ENCODE measurements around the gene PDAP1.

Gene PDAP1

DNA sequence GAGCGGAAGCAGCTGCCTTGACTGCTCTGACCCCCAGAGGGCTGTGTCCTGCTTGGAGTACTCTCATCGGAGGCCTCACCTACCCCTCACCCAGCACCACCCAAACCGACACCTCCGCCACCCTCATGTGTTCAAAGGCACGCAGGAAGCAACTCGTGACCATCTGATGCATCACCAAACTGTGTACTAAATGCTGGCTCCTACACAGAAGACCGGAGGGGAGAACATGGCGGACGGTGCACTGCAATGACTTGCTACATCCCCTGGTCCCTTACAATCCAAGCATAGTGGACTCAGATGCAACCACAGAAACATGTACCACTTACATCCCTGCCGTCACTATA is 3.4 kb downstream of the PDAP1 start:
- H3K27ac ChIP-seq (ENCODE audit: low read depth, low read length), result no peak overlapping the region
- peaks cover 81% of the 10 kb centered on the region for H3K36me3 ChIP-seq (ENCODE audit: control insufficient read depth, low read length)
- peaks cover 77% of the 10 kb centered on the region for H3K79me2 ChIP-seq (ENCODE audit: control insufficient read depth, low read length)
- no peak overlapping the region for H3K4me3 ChIP-seq (ENCODE audit: low read length)
- H3K4me2 ChIP-seq (ENCODE audit: low read length), result no peak overlapping the region
- H3K9me2 ChIP-seq (replicated peaks; ENCODE audit: control insufficient read depth, low read length), result no peaks in the 10 kb centered on the region
- peaks cover 26% of the 10 kb centered on the region for H4K20me1 ChIP-seq (ENCODE audit: control insufficient read depth, insufficient read depth, low read depth, low read length)
- TF ChIP-seq EZH2phosphoT487 (IDR thresholded peaks at IDR 0.05; ENCODE audit: borderline replicate concordance, low read length), result no peak
- TF ChIP-seq, protein P1, sequence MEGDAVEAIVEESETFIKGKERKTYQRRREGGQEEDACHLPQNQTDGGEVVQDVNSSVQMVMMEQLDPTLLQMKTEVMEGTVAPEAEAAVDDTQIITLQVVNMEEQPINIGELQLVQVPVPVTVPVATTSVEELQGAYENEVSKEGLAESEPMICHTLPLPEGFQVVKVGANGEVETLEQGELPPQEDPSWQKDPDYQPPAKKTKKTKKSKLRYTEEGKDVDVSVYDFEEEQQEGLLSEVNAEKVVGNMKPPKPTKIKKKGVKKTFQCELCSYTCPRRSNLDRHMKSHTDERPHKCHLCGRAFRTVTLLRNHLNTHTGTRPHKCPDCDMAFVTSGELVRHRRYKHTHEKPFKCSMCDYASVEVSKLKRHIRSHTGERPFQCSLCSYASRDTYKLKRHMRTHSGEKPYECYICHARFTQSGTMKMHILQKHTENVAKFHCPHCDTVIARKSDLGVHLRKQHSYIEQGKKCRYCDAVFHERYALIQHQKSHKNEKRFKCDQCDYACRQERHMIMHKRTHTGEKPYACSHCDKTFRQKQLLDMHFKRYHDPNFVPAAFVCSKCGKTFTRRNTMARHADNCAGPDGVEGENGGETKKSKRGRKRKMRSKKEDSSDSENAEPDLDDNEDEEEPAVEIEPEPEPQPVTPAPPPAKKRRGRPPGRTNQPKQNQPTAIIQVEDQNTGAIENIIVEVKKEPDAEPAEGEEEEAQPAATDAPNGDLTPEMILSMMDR (IDR thresholded peaks at IDR 0.05; ENCODE audit: low read depth, low read length, poor library complexity, severe bottlenecking), result no peak
- no peaks in the 10 kb centered on the region for H3K27me3 ChIP-seq (ENCODE audit: control insufficient read depth, low read length)
- H3F3A ChIP-seq (ENCODE audit: control insufficient read depth, insufficient read depth), result peaks cover 8% of the 10 kb centered on the region; the same call in 1 of the 2 replicates
- H3K9me3 ChIP-seq (ENCODE audit: control insufficient read depth, insufficient read depth, low read length), result no peaks in the 10 kb centered on the region
- H3K4me1 ChIP-seq (ENCODE audit: control insufficient read depth, low read length), result peaks cover 22% of the 10 kb centered on the region

DNA sequence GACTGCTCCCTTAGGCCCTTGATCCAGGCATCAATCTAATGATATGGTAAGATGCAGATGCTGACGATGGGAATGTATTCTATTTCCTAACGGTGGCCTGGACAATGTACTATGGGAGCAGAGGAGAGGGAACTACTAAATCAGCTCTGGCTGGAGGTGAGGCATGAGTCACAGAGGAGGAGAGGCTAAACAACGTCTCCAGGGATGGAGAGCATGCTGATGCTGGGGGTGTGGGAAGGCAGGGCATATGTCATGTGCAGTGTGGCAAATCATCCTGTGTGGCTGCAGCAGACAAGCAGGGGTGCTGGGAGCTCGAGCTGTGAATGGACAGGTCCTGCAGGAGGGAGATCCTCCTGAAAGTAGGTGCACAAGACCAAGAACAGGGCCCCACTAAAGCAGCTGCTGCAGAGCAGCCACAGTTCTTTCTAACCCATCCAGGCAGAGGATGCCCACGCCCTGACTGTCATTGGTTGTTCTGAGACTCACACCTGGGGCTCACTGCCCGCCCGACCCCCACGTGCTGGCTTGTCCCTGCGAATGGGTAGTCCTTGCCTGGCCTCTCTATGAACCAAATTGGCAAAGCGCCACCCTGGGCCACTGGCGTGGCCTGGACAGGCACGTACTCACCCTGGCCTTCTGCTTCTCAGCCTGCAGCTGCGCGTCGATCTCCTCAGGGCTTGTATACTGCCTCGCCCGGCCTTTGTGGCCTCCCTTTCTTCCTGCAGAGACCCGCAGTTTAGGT is 4.0 kb downstream of the PDAP1 start:
- peaks cover 72% of the 10 kb centered on the region for H3K79me2 ChIP-seq (ENCODE audit: control insufficient read depth, low read length)
- peaks cover 18% of the 10 kb centered on the region for H3K4me1 ChIP-seq (ENCODE audit: control insufficient read depth, low read length)
- H3F3A ChIP-seq (ENCODE audit: control insufficient read depth, insufficient read depth), result peaks cover 8% of the 10 kb centered on the region; the same call in 1 of the 2 replicates
- H3K9me3 ChIP-seq (ENCODE audit: control insufficient read depth, insufficient read depth, low read length), result no peaks in the 10 kb centered on the region
- no peak for TF ChIP-seq EZH2phosphoT487 (IDR thresholded peaks at IDR 0.05; ENCODE audit: borderline replicate concordance, low read length)
- TF ChIP-seq, protein P1 (IDR thresholded peaks at IDR 0.05; ENCODE audit: low read depth, low read length, poor library complexity, severe bottlenecking), result no peak
- no peak overlapping the region for H3K4me3 ChIP-seq (ENCODE audit: low read length)
- H3K36me3 ChIP-seq (ENCODE audit: control insufficient read depth, low read length), result peaks cover 84% of the 10 kb centered on the region
- no peaks in the 10 kb centered on the region for H3K27me3 ChIP-seq (ENCODE audit: control insufficient read depth, low read length)
- H3K9me2 ChIP-seq (replicated peaks; ENCODE audit: control insufficient read depth, low read length), result no peaks in the 10 kb centered on the region
- no peak overlapping the region for H3K4me2 ChIP-seq (ENCODE audit: low read length)
- H3K27ac ChIP-seq (ENCODE audit: low read depth, low read length), result no peak overlapping the region
- H4K20me1 ChIP-seq (ENCODE audit: control insufficient read depth, insufficient read depth, low read depth, low read length), result peaks cover 21% of the 10 kb centered on the region

DNA sequence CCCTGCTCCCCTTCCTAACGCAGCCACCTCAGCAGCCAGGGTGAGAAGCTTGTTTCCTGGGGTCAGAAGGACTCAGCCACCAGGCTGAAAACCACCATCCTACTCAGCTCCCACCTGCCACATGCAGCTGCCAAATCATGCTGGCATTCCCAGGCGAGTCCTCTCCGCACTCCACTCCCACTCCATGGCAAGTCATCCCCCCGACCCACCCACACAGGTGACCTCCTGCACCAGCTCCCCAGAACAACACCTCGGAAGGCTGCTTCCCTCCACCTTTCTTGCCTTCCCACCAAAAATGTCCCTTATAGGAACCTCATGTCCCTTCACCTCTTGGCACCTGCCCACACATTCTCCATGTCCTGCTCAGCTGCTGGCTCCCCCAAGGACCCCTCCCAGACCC is 4.6 kb downstream of the PDAP1 start:
- no peak overlapping the region for H3K4me2 ChIP-seq (ENCODE audit: low read length)
- no peaks in the 10 kb centered on the region for H3K9me3 ChIP-seq (ENCODE audit: control insufficient read depth, insufficient read depth, low read length)
- H3K4me1 ChIP-seq (ENCODE audit: control insufficient read depth, low read length), result peaks cover 18% of the 10 kb centered on the region
- H3K27ac ChIP-seq (ENCODE audit: low read depth, low read length), result no peak overlapping the region
- no peaks in the 10 kb centered on the region for H3K9me2 ChIP-seq (replicated peaks; ENCODE audit: control insufficient read depth, low read length)
- TF ChIP-seq, protein P1 (IDR thresholded peaks at IDR 0.05; ENCODE audit: low read depth, low read length, poor library complexity, severe bottlenecking), result no peak
- TF ChIP-seq EZH2phosphoT487 (IDR thresholded peaks at IDR 0.05; ENCODE audit: borderline replicate concordance, low read length), result no peak
- H3K4me3 ChIP-seq (ENCODE audit: low read length), result no peak overlapping the region
- peaks cover 65% of the 10 kb centered on the region for H3K79me2 ChIP-seq (ENCODE audit: control insufficient read depth, low read length)
- no peaks in the 10 kb centered on the region for H3K27me3 ChIP-seq (ENCODE audit: control insufficient read depth, low read length)
- H3K36me3 ChIP-seq (ENCODE audit: control insufficient read depth, low read length), result peaks cover 86% of the 10 kb centered on the region
- peaks cover 10% of the 10 kb centered on the region for H3F3A ChIP-seq (ENCODE audit: control insufficient read depth, insufficient read depth)
- peaks cover 26% of the 10 kb centered on the region for H4K20me1 ChIP-seq (ENCODE audit: control insufficient read depth, insufficient read depth, low read depth, low read length)

Data from DOHH2 (cell line).